ENCODE results near the gene GSTA2. TPM values are rescaled to one million over a fixed set of nuclear protein-coding genes. Genes with fewer than 3 reads are reported as not detected.
A peak's percentile ranks its signal among the peaks of the same experiment; 100 is the strongest.

The GSTA2 gene
- total and polyA plus RNA-seq, 2 of the 13 experiments (the other 11 are each of a cell fraction or from before 2014, with no cell fraction given), result 0.75 to 13.7 TPM

DNA sequence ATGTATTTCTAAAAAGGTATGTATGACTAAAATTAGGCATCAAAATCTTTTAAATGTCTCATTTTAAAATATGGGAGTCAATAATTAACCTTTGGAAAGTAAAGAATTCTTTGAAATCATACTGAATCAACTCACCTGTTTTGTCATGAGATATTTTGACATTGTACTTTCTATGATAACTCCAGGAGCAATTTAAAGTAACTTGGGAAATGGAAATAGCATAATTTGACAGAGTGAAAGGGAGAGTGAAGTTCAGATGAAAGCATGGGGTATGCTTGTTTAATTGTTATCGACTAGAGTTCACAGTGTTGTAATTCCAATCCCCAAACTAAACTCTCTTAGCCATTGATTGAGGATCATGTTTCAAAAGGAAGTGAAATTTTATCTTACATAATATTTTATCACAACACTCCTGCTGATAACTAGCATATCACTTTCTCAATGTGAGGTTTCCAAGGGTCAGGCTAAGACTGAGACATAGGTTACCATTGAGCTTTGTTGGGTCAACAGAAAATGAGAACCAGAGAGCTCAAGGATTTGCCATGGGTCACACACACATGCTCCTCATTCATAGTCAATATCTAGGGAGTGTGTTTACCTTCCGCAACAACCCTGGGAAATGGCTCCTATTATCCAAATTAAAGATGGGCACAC, 38.0 kb upstream of the GSTA2 start (continued):
- TF ChIP-seq NR2F1 (CRISPR knock-in tag; IDR thresholded peaks at IDR 0.05), result no peak; a peak in 1 of 4 replicates
- TF ChIP-seq ARNT2 (CRISPR knock-in tag; IDR thresholded peaks at IDR 0.05; ENCODE audit: low read depth), result no peak
- no peak for TF ChIP-seq GLI4 (CRISPR knock-in tag; IDR thresholded peaks at IDR 0.05; ENCODE audit: borderline replicate concordance)
- TF ChIP-seq, protein P1, sequence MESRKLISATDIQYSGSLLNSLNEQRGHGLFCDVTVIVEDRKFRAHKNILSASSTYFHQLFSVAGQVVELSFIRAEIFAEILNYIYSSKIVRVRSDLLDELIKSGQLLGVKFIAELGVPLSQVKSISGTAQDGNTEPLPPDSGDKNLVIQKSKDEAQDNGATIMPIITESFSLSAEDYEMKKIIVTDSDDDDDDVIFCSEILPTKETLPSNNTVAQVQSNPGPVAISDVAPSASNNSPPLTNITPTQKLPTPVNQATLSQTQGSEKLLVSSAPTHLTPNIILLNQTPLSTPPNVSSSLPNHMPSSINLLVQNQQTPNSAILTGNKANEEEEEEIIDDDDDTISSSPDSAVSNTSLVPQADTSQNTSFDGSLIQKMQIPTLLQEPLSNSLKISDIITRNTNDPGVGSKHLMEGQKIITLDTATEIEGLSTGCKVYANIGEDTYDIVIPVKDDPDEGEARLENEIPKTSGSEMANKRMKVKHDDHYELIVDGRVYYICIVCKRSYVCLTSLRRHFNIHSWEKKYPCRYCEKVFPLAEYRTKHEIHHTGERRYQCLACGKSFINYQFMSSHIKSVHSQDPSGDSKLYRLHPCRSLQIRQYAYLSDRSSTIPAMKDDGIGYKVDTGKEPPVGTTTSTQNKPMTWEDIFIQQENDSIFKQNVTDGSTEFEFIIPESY (CRISPR knock-in tag; IDR thresholded peaks at IDR 0.05), result no peak
- TF ChIP-seq, protein P2, sequence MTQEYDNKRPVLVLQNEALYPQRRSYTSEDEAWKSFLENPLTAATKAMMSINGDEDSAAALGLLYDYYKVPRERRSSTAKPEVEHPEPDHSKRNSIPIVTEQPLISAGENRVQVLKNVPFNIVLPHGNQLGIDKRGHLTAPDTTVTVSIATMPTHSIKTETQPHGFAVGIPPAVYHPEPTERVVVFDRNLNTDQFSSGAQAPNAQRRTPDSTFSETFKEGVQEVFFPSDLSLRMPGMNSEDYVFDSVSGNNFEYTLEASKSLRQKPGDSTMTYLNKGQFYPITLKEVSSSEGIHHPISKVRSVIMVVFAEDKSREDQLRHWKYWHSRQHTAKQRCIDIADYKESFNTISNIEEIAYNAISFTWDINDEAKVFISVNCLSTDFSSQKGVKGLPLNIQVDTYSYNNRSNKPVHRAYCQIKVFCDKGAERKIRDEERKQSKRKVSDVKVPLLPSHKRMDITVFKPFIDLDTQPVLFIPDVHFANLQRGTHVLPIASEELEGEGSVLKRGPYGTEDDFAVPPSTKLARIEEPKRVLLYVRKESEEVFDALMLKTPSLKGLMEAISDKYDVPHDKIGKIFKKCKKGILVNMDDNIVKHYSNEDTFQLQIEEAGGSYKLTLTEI (CRISPR knock-in tag; conservative IDR thresholded peaks at IDR 0.05), result no peak
- no peak for TF ChIP-seq PCBP2 (optimal IDR thresholded peaks at IDR 0.05; ENCODE audit: low read depth, low read length, poor library complexity, severe bottlenecking)
- TF ChIP-seq ZNF510 (CRISPR knock-in tag; IDR thresholded peaks at IDR 0.05; ENCODE audit: low read depth), result no peak
- TF ChIP-seq HDAC1 (CRISPR knock-in tag; IDR thresholded peaks at IDR 0.05), result 0 out of 2 replicates have a peak, but pooled peaks have one; percentile 52
- no peak for TF ChIP-seq NFATC3 (CRISPR knock-in tag; IDR thresholded peaks at IDR 0.05)
- TF ChIP-seq, protein P3, sequence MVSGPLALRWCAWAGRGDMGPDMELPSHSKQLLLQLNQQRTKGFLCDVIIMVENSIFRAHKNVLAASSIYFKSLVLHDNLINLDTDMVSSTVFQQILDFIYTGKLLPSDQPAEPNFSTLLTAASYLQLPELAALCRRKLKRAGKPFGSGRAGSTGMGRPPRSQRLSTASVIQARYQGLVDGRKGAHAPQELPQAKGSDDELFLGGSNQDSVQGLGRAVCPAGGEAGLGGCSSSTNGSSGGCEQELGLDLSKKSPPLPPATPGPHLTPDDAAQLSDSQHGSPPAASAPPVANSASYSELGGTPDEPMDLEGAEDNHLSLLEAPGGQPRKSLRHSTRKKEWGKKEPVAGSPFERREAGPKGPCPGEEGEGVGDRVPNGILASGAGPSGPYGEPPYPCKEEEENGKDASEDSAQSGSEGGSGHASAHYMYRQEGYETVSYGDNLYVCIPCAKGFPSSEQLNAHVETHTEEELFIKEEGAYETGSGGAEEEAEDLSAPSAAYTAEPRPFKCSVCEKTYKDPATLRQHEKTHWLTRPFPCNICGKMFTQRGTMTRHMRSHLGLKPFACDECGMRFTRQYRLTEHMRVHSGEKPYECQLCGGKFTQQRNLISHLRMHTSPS (CRISPR knock-in tag; IDR thresholded peaks at IDR 0.05; ENCODE audit: low read depth), result no peak
- TF ChIP-seq RNF2 (conservative IDR thresholded peaks at IDR 0.05; ENCODE audit: low read depth), result no peak
- TF ChIP-seq, protein P4, sequence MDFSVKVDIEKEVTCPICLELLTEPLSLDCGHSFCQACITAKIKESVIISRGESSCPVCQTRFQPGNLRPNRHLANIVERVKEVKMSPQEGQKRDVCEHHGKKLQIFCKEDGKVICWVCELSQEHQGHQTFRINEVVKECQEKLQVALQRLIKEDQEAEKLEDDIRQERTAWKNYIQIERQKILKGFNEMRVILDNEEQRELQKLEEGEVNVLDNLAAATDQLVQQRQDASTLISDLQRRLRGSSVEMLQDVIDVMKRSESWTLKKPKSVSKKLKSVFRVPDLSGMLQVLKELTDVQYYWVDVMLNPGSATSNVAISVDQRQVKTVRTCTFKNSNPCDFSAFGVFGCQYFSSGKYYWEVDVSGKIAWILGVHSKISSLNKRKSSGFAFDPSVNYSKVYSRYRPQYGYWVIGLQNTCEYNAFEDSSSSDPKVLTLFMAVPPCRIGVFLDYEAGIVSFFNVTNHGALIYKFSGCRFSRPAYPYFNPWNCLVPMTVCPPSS (IDR thresholded peaks at IDR 0.05), result no peak
- TF ChIP-seq NR1H2 (CRISPR knock-in tag; IDR thresholded peaks at IDR 0.05; ENCODE audit: borderline replicate concordance, low read depth), result no peak
- no peak for TF ChIP-seq MTF1 (CRISPR knock-in tag; IDR thresholded peaks at IDR 0.05)
- TF ChIP-seq ERF (CRISPR knock-in tag; IDR thresholded peaks at IDR 0.05), result peak; percentile 12; the same call in 1 of the 2 replicates
- TF ChIP-seq SALL2 (CRISPR knock-in tag; IDR thresholded peaks at IDR 0.05), result no peak
- TF ChIP-seq, protein P5, sequence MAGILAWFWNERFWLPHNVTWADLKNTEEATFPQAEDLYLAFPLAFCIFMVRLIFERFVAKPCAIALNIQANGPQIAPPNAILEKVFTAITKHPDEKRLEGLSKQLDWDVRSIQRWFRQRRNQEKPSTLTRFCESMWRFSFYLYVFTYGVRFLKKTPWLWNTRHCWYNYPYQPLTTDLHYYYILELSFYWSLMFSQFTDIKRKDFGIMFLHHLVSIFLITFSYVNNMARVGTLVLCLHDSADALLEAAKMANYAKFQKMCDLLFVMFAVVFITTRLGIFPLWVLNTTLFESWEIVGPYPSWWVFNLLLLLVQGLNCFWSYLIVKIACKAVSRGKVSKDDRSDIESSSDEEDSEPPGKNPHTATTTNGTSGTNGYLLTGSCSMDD (CRISPR knock-in tag; IDR thresholded peaks at IDR 0.05), result no peak
- no peak for TF ChIP-seq POLR2AphosphoS5 (IDR thresholded peaks at IDR 0.05; ENCODE audit: low read depth, low read length)
- TF ChIP-seq KLF9 (CRISPR knock-in tag; IDR thresholded peaks at IDR 0.05; ENCODE audit: low read depth), result no peak
- peak; percentile 67; the same call in 1 of the 2 replicates for TF ChIP-seq NR2F2 (IDR thresholded peaks at IDR 0.05; ENCODE audit: borderline replicate concordance, low read depth)
- TF ChIP-seq, protein P6, sequence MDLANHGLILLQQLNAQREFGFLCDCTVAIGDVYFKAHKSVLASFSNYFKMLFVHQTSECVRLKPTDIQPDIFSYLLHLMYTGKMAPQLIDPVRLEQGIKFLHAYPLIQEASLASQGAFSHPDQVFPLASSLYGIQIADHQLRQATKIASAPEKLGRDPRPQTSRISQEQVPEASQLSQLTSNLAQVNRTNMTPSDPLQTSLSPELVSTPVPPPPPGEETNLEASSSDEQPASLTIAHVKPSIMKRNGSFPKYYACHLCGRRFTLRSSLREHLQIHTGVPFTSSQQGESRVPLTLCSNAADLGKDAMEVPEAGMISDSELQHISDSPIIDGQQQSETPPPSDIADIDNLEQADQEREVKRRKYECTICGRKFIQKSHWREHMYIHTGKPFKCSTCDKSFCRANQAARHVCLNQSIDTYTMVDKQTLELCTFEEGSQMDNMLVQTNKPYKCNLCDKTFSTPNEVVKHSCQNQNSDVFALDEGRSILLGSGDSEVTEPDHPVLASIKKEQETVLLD (CRISPR knock-in tag; IDR thresholded peaks at IDR 0.05; ENCODE audit: low read depth), result no peak
